ENCODE results near the gene ROBO1. TPM values are rescaled to one million over a fixed set of nuclear protein-coding genes. Genes with fewer than 3 reads are reported as not detected.

Gene ROBO1
- total and polyA plus RNA-seq, 2 of the 13 experiments (the other 11 are each of a cell fraction or from before 2014, with no cell fraction given) = 52.2 to 71.0 TPM

GRCh38 chr3:78645628-78646310 lies 1122.0 kb downstream of the ROBO1 start (continued):
- TF ChIP-seq ZNF646 (CRISPR knock-in tag; IDR thresholded peaks at IDR 0.05) (no peak), HHEX (CRISPR knock-in tag; IDR thresholded peaks at IDR 0.05) (no peak), ZNF660 (CRISPR knock-in tag; IDR thresholded peaks at IDR 0.05; ENCODE audit: borderline replicate concordance, low read depth) (no peak), SRY (CRISPR knock-in tag; IDR thresholded peaks at IDR 0.05) (no peak), CEBPG (CRISPR knock-in tag; IDR thresholded peaks at IDR 0.05) (no peak), TFDP2 (CRISPR knock-in tag; IDR thresholded peaks at IDR 0.05) (no peak), ZNF18 (CRISPR knock-in tag; IDR thresholded peaks at IDR 0.05; ENCODE audit: insufficient replicate concordance) (no peak), YEATS2 (CRISPR knock-in tag; IDR thresholded peaks at IDR 0.05; ENCODE audit: borderline replicate concordance) (no peak), MYC (CRISPR knock-in tag; IDR thresholded peaks at IDR 0.05; ENCODE audit: borderline replicate concordance) (no peak), ZBTB4 (CRISPR knock-in tag; IDR thresholded peaks at IDR 0.05; ENCODE audit: borderline replicate concordance) (no peak)
